Activated T-helper 1 cell treated with anti-CD3 and anti-CD28 coated beads, Interleukin-2, amount 50 U/mL, for 16 hours (primary cell): ENCODE measurements around the gene PHOSPHO1.
A peak's percentile ranks its signal among the peaks of the same experiment; 100 is the strongest.

ENCODE experiments used
- DNase-seq, 2 donors: peaks; one replicate each; pipeline ENCODE4 v3.0.0-alpha.2; 2020; ENCODE audit warnings: low read depth in 1 of 2, low spot score in 1 of 2

Gene PHOSPHO1

GRCh38 chr17:49244839-49245238 is 14.3 kb upstream of the PHOSPHO1 start:
- no peak for DNase-seq

- no peak for DNase-seq
Observed at GRCh38 chr17:49242813-49243212, 12.2 kb upstream of the PHOSPHO1 start.

- no peak for DNase-seq
Observed at GRCh38 chr17:49241692-49242397, 11.3 kb upstream of the PHOSPHO1 start.

DNA sequence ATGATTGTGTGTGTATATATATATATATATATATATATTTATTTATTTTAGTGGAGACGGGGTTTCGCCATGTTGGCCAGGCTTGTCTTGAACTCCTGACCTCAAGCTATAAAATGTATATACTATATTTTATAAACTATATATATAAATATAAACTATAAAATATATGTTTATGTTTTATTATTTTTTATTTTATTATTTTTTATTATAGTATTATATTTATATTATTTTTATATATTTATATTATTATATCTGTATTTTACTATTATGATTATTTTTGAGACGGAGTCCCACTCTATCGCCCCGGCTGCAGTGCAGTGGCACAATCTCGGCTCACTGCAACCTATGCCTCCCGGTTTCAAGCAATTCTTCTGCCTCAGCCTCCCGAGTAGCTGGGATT is 10.5 kb upstream of the PHOSPHO1 start:
- no peak for DNase-seq

DNA sequence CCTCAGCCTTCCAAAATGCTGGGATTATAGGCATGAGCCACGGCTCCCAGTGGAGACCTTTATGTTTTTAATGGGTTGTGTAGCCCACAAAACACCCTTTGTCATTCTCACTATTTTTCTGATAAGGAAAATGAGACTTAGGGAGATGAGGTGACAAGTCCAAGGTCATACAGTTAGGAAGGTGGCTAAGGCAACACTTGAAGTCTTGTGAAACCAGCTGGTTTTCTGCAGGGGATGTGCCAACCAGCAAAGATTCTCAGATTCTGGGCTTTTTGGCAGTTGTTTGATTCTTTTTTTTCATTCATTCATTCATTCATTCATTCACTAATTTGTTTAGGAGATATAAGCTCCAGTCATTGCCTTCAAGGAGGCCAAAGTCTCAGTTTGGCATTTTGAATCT is 10.0 kb upstream of the PHOSPHO1 start:
- DNase-seq: no peak

- no peak for DNase-seq
Observed at GRCh38 chr17:49239963-49240362, 9.4 kb upstream of the PHOSPHO1 start.

GRCh38 chr17:49235896-49236295 is 5.3 kb upstream of the PHOSPHO1 start:
- no peak for DNase-seq

DNA sequence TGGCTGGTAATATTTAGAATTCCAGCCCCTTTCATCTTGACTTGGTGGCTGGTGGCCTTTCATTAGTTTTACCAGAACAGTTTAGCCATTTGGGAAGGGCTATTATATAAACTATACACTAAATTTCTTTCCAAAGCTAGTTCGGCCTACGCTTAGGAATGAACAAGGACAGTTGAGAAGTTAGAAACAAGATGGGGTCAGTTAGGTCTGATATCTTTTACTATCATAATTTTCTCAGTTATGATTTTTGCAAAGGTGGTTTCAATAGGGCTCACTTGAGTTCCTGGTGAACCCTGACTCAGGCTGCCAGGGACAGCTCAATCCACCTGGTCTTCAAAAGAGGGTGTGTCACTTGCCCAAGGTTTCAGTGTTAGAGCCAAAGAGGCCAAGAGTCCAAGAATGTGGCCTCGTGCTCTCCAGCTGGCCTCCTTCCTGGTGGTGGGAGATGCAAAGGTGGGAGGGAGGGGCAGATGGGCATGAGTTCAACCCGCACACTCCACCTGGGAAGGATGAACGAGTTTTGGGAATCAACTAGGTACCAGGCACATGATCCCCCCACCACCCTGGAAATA is 4.0 kb upstream of the PHOSPHO1 start:
- DNase-seq: no peak

- DNase-seq: no peak
Observed at GRCh38 chr17:49231563-49231894, 942 bp upstream of the PHOSPHO1 start.

GRCh38 chr17:49229805-49230600 is 584 bp downstream of the PHOSPHO1 start:
- no peak for DNase-seq

DNA sequence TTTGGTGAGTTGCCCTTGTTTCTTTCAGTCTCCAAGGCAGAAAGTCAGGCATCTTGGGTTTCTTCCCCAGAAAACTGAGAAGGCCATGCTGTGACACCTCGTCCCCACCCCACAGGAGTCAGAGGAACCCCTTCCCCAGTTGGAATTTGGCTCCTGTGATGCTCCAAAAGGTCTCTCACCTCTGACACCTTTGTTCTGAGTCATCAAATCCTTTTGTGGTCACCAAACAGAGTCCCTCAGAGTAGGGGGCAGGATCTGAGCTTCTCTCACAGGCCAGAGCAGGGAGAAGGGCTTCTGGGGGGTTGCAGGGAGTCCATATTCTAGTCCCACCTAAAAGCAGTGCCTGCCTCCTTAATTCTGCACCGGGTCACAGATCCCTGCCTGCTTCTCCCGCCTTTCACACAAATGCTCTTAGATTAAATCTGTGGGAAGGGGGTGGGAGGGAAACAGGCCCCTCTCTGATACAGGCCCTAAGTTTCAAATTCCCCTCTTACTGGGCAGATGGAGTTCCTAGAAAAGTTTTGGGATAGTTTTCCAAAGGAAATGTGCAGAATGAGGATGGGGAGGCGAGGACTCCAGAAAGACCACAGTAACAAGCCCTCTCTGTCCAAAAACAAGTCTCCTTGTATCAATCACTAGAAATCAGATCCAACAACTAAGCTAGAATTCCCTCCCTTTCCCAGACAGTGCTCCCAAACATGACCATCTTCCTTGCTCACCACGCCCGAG is 1.3 kb downstream of the PHOSPHO1 start:
- no peak for DNase-seq

DNA sequence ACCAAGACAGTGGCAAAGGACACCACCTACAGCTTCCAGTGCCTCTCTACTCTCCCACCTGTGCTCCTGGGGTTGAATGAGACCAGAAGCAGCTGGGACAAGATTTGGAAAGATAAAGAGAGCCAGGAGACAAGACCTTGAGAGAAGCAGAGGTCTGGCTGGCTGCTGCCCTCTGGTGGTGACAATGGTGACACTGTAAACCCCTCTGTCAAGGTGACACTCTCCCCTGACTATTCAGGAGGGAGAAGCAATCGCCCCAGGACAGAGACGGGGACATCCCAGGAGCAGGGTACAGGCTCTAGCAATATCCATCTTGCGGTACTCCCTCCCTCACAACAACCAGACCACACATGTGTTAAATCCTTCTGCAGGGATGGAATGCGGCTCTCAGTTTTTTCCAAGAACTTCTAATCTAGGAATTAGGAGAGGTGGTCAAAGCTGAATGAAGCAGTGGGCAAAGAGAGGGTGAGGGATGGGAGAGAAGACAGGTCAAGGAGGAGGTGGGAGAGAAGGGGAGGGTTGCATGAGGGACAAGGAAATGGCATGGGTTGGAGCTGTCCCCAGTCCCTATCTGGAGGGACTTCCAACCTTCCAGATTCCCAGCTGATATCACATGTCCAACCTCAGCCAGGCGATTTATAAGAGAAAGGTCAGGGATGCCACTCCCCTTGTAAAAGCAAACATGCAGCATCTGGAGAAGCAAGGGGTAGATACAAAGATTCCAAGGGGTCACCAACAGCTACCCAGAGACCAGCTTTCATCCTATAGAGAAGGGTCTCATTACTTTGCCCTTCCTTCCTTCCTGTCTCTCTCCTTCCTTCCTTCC is 2.9 kb downstream of the PHOSPHO1 start:
- peak; percentile 58 to 67 for DNase-seq

DNA sequence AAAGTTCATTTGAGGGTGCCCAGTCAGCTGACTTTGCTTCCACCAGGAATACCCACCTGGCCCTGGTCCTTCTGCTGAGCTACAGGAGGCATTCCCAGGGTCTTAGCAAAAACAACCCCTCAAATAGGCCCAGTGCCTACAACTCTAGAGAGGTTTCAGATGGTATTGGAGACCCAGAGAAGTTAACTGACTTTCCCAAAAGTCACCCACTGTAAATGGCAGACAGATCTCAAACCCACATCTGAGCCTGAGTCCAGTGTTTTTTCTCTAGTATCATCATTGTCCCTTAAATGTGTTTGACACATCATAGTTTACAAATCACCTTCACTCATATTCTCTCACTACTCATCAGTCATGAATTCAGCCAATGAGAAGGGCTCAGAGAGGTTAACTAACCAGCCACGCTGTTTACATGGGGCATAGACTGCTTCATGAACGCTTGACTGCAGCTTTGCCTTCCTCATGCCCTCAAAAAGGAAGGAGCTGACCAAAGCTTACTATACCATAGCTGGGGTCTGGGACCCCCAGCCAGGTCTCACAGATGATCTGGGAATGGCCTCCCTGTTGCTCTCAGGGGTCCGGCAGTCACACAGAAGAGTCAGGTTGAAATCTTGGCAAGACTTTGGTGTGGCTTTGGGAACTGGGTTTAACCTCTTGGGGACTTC is 3.7 kb downstream of the PHOSPHO1 start:
- no peak for DNase-seq

GRCh38 chr17:49225554-49226236 is 4.9 kb downstream of the PHOSPHO1 start:
- DNase-seq: no peak

DNA sequence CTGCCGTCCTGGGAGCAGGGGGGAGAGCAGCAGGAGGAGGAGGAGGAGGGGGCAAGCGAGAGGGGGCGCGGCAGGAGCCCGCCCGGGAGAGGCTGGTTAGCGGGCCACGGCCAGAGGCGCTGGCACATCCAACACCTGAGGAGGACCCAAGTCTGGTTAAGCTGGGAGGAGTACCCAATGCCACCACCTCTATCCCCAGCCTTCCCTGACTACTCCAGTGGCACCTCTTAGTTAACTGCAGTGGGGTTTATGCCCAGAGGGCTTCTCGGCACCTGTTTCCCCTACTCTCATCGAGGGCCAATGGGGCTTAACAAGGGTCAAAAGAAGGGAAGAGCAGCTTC is 5.6 kb downstream of the PHOSPHO1 start:
- no peak for DNase-seq

GRCh38 chr17:49224198-49224996 is 6.2 kb downstream of the PHOSPHO1 start:
- DNase-seq: peak in 1 of 2 donors; percentile 26

GRCh38 chr17:49223517-49224197 is 6.9 kb downstream of the PHOSPHO1 start:
- peak; percentile 37 to 41 for DNase-seq

DNA sequence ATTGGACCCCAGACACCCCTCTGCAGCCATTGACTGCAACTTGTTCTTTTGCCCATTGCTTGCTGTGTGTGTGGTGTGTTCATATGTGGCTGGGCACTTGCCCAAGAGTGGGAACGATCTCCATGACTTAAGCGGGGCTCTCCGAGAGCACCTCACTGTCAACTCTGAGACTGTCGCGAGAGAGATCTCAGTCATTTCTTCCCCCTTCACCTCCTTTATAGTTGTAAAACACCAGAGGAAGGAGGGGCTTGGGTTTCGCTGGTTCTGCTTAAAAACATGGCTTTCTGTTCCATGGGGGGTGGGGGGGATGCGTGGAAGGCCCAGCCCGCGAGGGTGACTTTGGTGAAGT is 7.4 kb downstream of the PHOSPHO1 start:
- no peak for DNase-seq

DNA sequence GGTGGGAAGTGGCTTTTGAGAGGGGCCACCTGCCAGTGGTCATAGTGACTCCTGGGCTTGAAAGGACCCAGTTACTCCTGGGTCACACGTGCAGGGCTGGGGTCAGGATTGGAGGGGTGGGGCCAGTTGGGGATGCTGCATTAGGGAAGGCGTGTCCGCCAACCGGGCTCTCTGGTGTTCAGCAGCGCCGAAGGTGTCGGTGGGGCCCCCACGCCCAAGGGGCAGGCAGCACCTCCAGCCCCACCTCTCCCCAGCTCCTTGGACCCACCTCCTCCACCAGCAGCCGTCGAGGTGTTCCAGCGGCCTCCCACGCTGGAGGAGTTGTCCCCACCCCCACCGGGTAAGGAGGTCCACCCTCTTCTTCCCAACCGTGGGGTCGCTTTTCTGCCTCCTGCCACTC is 10.6 kb downstream of the PHOSPHO1 start:
- no peak for DNase-seq
